Neuron (in vitro differentiated cells): ENCODE data around the gene KCNK5.

Experiments used
- H2AFZ ChIP-seq: one replicate; pipeline ENCODE4 v1.6.1; 2013; ENCODE audit warnings: low read depth, mild to moderate bottlenecking, inconsistent platforms, low read length, moderate library complexity
- H3K27me3 ChIP-seq: one replicate; pipeline ENCODE4 v1.6.1; 2013; ENCODE audit warnings: low read length; ENCODE audit not compliant: insufficient read depth
- H3K36me3 ChIP-seq: one replicate; pipeline ENCODE4 v1.6.1; 2013; ENCODE audit warnings: low read length; ENCODE audit not compliant: insufficient read depth
- H3K4me1 ChIP-seq: one replicate; pipeline ENCODE4 v1.6.1; 2013; ENCODE audit warnings: low read length; ENCODE audit not compliant: insufficient read depth
- H3K4me3 ChIP-seq: 2 replicates; pipeline ENCODE4 v1.5.1; 2013; ENCODE audit warnings: mild to moderate bottlenecking, low read length, moderate library complexity
- H3K9me3 ChIP-seq: one replicate; pipeline ENCODE4 v1.6.1; 2013; ENCODE audit warnings: low read length

KCNK5 gene

GRCh38 chr6:39260456-39260855, 31.2 kb upstream of the KCNK5 start:
- no peaks in the 10 kb centered on the region for H3K36me3 ChIP-seq
- H3K4me1 ChIP-seq, result no peaks in the 10 kb centered on the region
- H3K4me3 ChIP-seq, result no peak overlapping the region
- H2AFZ ChIP-seq, result no peak overlapping the region
- H3K27me3 ChIP-seq, result no peaks in the 10 kb centered on the region
- no peaks in the 10 kb centered on the region for H3K9me3 ChIP-seq

GRCh38 chr6:39256294-39256940, 27.1 kb upstream of the KCNK5 start:
- no peaks in the 10 kb centered on the region for H3K36me3 ChIP-seq
- H3K9me3 ChIP-seq, result no peaks in the 10 kb centered on the region
- H3K27me3 ChIP-seq, result peaks cover 2% of the 10 kb centered on the region
- H2AFZ ChIP-seq, result no peak overlapping the region
- no peaks in the 10 kb centered on the region for H3K4me1 ChIP-seq
- H3K4me3 ChIP-seq, result no peak overlapping the region

GRCh38 chr6:39254999-39255535, 25.8 kb upstream of the KCNK5 start:
- Histone ChIP-seq H3K4me1 (no peaks in the 10 kb centered on the region), H3K27me3 (peaks cover 2% of the 10 kb centered on the region), H2AFZ (no peak overlapping the region), H3K4me3 (no peak overlapping the region), H3K9me3 (no peaks in the 10 kb centered on the region), H3K36me3 (no peaks in the 10 kb centered on the region)

- Histone ChIP-seq H3K9me3 (no peaks in the 10 kb centered on the region), H3K27me3 (peaks cover 4% of the 10 kb centered on the region)
Measured at GRCh38 chr6:39251406-39251805, 22.1 kb upstream of the KCNK5 start.

GRCh38 chr6:39250507-39250906, 21.2 kb upstream of the KCNK5 start:
- no peak overlapping the region for H3K4me3 ChIP-seq
- no peaks in the 10 kb centered on the region for H3K9me3 ChIP-seq
- H3K36me3 ChIP-seq, result no peaks in the 10 kb centered on the region
- H2AFZ ChIP-seq, result no peak overlapping the region
- H3K27me3 ChIP-seq, result peaks cover 4% of the 10 kb centered on the region
- H3K4me1 ChIP-seq, result no peaks in the 10 kb centered on the region

More at GRCh38 chr6:39251406-39251805, 22.1 kb upstream of the KCNK5 start:
- Histone ChIP-seq H3K36me3 (no peaks in the 10 kb centered on the region), H3K4me1 (no peaks in the 10 kb centered on the region), H2AFZ (no peak overlapping the region), H3K4me3 (no peak overlapping the region)

- no peak overlapping the region for H3K4me3 ChIP-seq
- peaks cover 4% of the 10 kb centered on the region for H3K27me3 ChIP-seq
- H3K36me3 ChIP-seq, result no peaks in the 10 kb centered on the region
- H3K4me1 ChIP-seq, result no peaks in the 10 kb centered on the region
- H3K9me3 ChIP-seq, result no peaks in the 10 kb centered on the region
- no peak overlapping the region for H2AFZ ChIP-seq
Measured at GRCh38 chr6:39249278-39249677, 20.0 kb upstream of the KCNK5 start.

GRCh38 chr6:39247667-39248194, 18.5 kb upstream of the KCNK5 start:
- Histone ChIP-seq H2AFZ (no peak overlapping the region), H3K36me3 (no peaks in the 10 kb centered on the region), H3K4me3 (no peak overlapping the region), H3K4me1 (no peaks in the 10 kb centered on the region), H3K9me3 (no peaks in the 10 kb centered on the region), H3K27me3 (peaks cover 2% of the 10 kb centered on the region)

GRCh38 chr6:39243809-39244208, 14.5 kb upstream of the KCNK5 start:
- no peaks in the 10 kb centered on the region for H3K9me3 ChIP-seq
- no peaks in the 10 kb centered on the region for H3K36me3 ChIP-seq
- peaks cover 2% of the 10 kb centered on the region for H3K27me3 ChIP-seq
- H3K4me1 ChIP-seq, result no peaks in the 10 kb centered on the region
- no peak overlapping the region for H3K4me3 ChIP-seq
- no peak overlapping the region for H2AFZ ChIP-seq

- no peaks in the 10 kb centered on the region for H3K27me3 ChIP-seq
- no peaks in the 10 kb centered on the region for H3K4me1 ChIP-seq
- H3K4me3 ChIP-seq, result no peak overlapping the region
- no peaks in the 10 kb centered on the region for H3K36me3 ChIP-seq
- no peaks in the 10 kb centered on the region for H3K9me3 ChIP-seq
- H2AFZ ChIP-seq, result no peak overlapping the region
Measured at GRCh38 chr6:39240155-39240757, 11.0 kb upstream of the KCNK5 start.

- H3K4me3 ChIP-seq, result no peak overlapping the region
- no peaks in the 10 kb centered on the region for H3K4me1 ChIP-seq
- no peaks in the 10 kb centered on the region for H3K9me3 ChIP-seq
- H3K27me3 ChIP-seq, result no peaks in the 10 kb centered on the region
- no peak overlapping the region for H2AFZ ChIP-seq
- no peaks in the 10 kb centered on the region for H3K36me3 ChIP-seq
Measured at GRCh38 chr6:39239527-39240154, 10.4 kb upstream of the KCNK5 start.

- H3K36me3 ChIP-seq, result no peaks in the 10 kb centered on the region
- H3K4me1 ChIP-seq, result peaks cover 1% of the 10 kb centered on the region
- H3K4me3 ChIP-seq, result no peak overlapping the region
- no peaks in the 10 kb centered on the region for H3K27me3 ChIP-seq
- no peak overlapping the region for H2AFZ ChIP-seq
- no peaks in the 10 kb centered on the region for H3K9me3 ChIP-seq
Measured at GRCh38 chr6:39236742-39237141, 7.5 kb upstream of the KCNK5 start.

- Histone ChIP-seq H3K27me3 (no peaks in the 10 kb centered on the region), H2AFZ (no peak overlapping the region), H3K9me3 (peaks cover 2% of the 10 kb centered on the region), H3K4me1 (peaks cover 9% of the 10 kb centered on the region), H3K4me3 (no peak overlapping the region), H3K36me3 (no peaks in the 10 kb centered on the region)
Measured at GRCh38 chr6:39233333-39233732, 4.1 kb upstream of the KCNK5 start.

GRCh38 chr6:39231521-39232243, 2.4 kb upstream of the KCNK5 start:
- H3K36me3 ChIP-seq, result no peaks in the 10 kb centered on the region
- H3K27me3 ChIP-seq, result no peaks in the 10 kb centered on the region
- peaks cover 2% of the 10 kb centered on the region for H3K9me3 ChIP-seq
- peak overlapping the region; percentile 42 for H2AFZ ChIP-seq
- peaks cover 9% of the 10 kb centered on the region for H3K4me1 ChIP-seq
- no peak overlapping the region for H3K4me3 ChIP-seq
